HL-60 (cell line): Measurements from ENCODE around the gene NABP2.

Experiments used
- DNase-seq, 2 experiments: peaks; one replicate each; pipeline ENCODE4 v3.0.0-alpha.2; 2010 to 2020; ENCODE audit warnings: low read depth in 1 of 2, low spot score in 1 of 2
- H3K27ac ChIP-seq: fragments of 250-450 bp; sonication (Bioruptor Pico); replicated peaks from 2 replicates; pipeline ENCODE4 v1.5.1; 2020; ENCODE audit warnings: mild to moderate bottlenecking, moderate library complexity
- H3K27me3 ChIP-seq: fragments of 250-450 bp; sonication (Bioruptor Pico); 2 replicates; pipeline ENCODE4 v1.5.1; 2021; ENCODE audit warnings: mild to moderate bottlenecking, moderate library complexity; ENCODE audit not compliant: insufficient read depth, poor library complexity, severe bottlenecking
- H3K4me3 ChIP-seq: replicated peaks from 2 replicates; pipeline ENCODE4 v1.5.1; 2011; ENCODE audit warnings: mild to moderate bottlenecking, control low read depth, low read length; ENCODE audit not compliant: insufficient read depth
- CTCF ChIP-seq: IDR thresholded peaks from one replicate; pipeline ENCODE4 v1.5.1; 2011; ENCODE audit warnings: low read length, control low read depth, inconsistent platforms; ENCODE audit not compliant: insufficient read depth
- GABPA ChIP-seq: IDR thresholded peaks from 2 replicates; pipeline ENCODE4 v1.6.1; 2012; ENCODE audit warnings: low read depth
- POLR2AphosphoS5 ChIP-seq: IDR thresholded peaks from 2 replicates; pipeline ENCODE4 v1.6.1; 2012; ENCODE audit warnings: low read depth
- REST ChIP-seq: IDR thresholded peaks from 2 replicates; pipeline ENCODE4 v1.6.1; 2012; ENCODE audit warnings: low read depth; ENCODE audit not compliant: insufficient replicate concordance
- SPI1 ChIP-seq: IDR thresholded peaks from 2 replicates; pipeline ENCODE4 v1.6.1; 2012; ENCODE audit warnings: low read depth, mild to moderate bottlenecking, borderline replicate concordance

Gene NABP2

GRCh38 chr12:56278905-56279304, 54.8 kb downstream of the NABP2 start:
- TF ChIP-seq GABPA, result no peak
- no peak for TF ChIP-seq REST
- TF ChIP-seq CTCF, result no peak
- no peak for TF ChIP-seq SPI1
- no peak for TF ChIP-seq POLR2AphosphoS5
- Histone ChIP-seq H3K27ac (no peak overlapping the region), H3K4me3 (no peak overlapping the region), H3K27me3 (no peaks in the 10 kb centered on the region)
- no peak for DNase-seq
